Measurements from ENCODE around the gene GDI2. TPM values are rescaled to one million over a fixed set of nuclear protein-coding genes. Genes with fewer than 3 reads are reported as not detected.

Gene GDI2
- total RNA-seq, 4 donors from 2014 or later: 228 to 348 (median 312) TPM

DNA sequence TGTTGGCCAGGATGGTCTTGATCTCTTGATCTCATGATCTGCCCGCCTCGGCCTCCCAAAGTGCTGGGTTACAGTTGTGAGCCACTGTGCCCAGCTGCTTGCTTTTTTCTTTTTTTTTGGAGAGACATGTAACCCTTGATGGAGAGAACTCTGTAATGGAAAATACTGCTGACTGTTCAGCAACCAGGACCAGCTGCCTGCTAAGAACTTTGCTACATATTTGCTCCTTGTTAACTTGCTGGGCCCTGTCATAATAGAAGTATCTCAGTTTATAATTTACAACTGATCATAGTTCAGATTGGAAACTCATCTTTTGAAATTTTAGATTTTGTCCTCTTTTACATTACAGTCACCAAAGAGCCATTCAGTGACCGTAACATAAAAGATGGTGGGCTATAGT, 93.7 kb downstream of the GDI2 start:
- TF ChIP-seq, protein P1, sequence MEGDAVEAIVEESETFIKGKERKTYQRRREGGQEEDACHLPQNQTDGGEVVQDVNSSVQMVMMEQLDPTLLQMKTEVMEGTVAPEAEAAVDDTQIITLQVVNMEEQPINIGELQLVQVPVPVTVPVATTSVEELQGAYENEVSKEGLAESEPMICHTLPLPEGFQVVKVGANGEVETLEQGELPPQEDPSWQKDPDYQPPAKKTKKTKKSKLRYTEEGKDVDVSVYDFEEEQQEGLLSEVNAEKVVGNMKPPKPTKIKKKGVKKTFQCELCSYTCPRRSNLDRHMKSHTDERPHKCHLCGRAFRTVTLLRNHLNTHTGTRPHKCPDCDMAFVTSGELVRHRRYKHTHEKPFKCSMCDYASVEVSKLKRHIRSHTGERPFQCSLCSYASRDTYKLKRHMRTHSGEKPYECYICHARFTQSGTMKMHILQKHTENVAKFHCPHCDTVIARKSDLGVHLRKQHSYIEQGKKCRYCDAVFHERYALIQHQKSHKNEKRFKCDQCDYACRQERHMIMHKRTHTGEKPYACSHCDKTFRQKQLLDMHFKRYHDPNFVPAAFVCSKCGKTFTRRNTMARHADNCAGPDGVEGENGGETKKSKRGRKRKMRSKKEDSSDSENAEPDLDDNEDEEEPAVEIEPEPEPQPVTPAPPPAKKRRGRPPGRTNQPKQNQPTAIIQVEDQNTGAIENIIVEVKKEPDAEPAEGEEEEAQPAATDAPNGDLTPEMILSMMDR (IDR thresholded peaks at IDR 0.05; ENCODE audit: low read depth): no peak

Other genes starting within 250 kb of the GDI2 start
- gene ASB13, start 146.8 kb downstream of the GDI2 start, total RNA-seq: 10 to 100 TPM; 19.2 to 47.7 (median 31.2) TPM
- gene TASOR2, start 128.6 kb downstream of the GDI2 start, total RNA-seq: 100 to 1,000 TPM in 1 of 4 donors, 10 to 100 TPM in 3; 39.4 to 101 (median 58.8) TPM
- gene ANKRD16, start 76.5 kb upstream of the GDI2 start, total RNA-seq: 10 to 100 TPM in 1 of 4 donors, 1 to 10 TPM in 3; 2.8 to 11.5 (median 5.8) TPM
- gene FBH1, start 76.8 kb upstream of the GDI2 start, total RNA-seq: 100 to 1,000 TPM in 1 of 4 donors, 10 to 100 TPM in 3; 68.2 to 113 (median 75.7) TPM
- 10 to 100 TPM; 14.4 to 62.2 (median 23.8) TPM for gene IL15RA, start 164.1 kb upstream of the GDI2 start, total RNA-seq
- gene IL2RA, start 248.9 kb upstream of the GDI2 start, total RNA-seq: 1 to 10 TPM in 2 of 4 donors, under 1 TPM in 1, not detected in 1; 0.34 to 2.4 (median 1.5) TPM

Measured in subcutaneous adipose tissue (tissue), 4 donors.